HUES48 (cell line): ENCODE measurements around the gene RPRD2.

Source experiments
- H3K27ac ChIP-seq: one replicate; pipeline ENCODE4 v1.7.0; 2013; ENCODE audit warnings: low read depth, low read length, inconsistent platforms
- H3K27me3 ChIP-seq: 2 replicates; pipeline ENCODE4 v1.6.1; 2013; ENCODE audit warnings: mild to moderate bottlenecking, low read length; ENCODE audit not compliant: control insufficient read depth, insufficient read depth
- H3K36me3 ChIP-seq: 2 replicates; pipeline ENCODE4 v1.6.1; 2013; ENCODE audit warnings: low read length; ENCODE audit not compliant: control insufficient read depth, insufficient read depth
- H3K4me1 ChIP-seq: 2 replicates; pipeline ENCODE4 v1.6.1; 2013; ENCODE audit warnings: mild to moderate bottlenecking, low read length; ENCODE audit not compliant: control insufficient read depth, insufficient read depth
- H3K4me3 ChIP-seq: 2 replicates; pipeline ENCODE4 v1.5.1; 2013; ENCODE audit warnings: mild to moderate bottlenecking, low read depth, low read length
- H3K9ac ChIP-seq: 2 replicates; pipeline ENCODE4 v1.6.1; 2013; ENCODE audit warnings: mild to moderate bottlenecking, low read depth, low read length, moderate library complexity
- H3K9me3 ChIP-seq: 2 replicates; pipeline ENCODE4 v1.6.1; 2013; ENCODE audit warnings: low read length; ENCODE audit not compliant: control insufficient read depth, insufficient read depth

RPRD2 gene

GRCh38 chr1:150365941-150366340, 2.0 kb downstream of the RPRD2 start:
- Histone ChIP-seq H3K9ac (peak overlapping the region; percentile 95), H3K4me1 (peaks cover 9% of the 10 kb centered on the region), H3K27ac (no peak overlapping the region), H3K36me3 (no peaks in the 10 kb centered on the region), H3K4me3 (peak overlapping the region; percentile 85), H3K9me3 (no peaks in the 10 kb centered on the region), H3K27me3 (no peaks in the 10 kb centered on the region)

- Histone ChIP-seq H3K4me3 (peak overlapping the region; percentile 85), H3K4me1 (peaks cover 9% of the 10 kb centered on the region), H3K9ac (peak overlapping the region; percentile 95; the same call in 1 of the 2 replicates), H3K27me3 (no peaks in the 10 kb centered on the region), H3K36me3 (no peaks in the 10 kb centered on the region), H3K27ac (peak overlapping the region; percentile 11), H3K9me3 (no peaks in the 10 kb centered on the region)
These were observed 2.7 kb downstream of the RPRD2 start for GRCh38 chr1:150366416-150367296.

GRCh38 chr1:150371110-150371509, 7.2 kb downstream of the RPRD2 start:
- H3K4me3 ChIP-seq = no peak overlapping the region
- H3K27me3 ChIP-seq = no peaks in the 10 kb centered on the region
- no peak overlapping the region for H3K27ac ChIP-seq
- no peaks in the 10 kb centered on the region for H3K9me3 ChIP-seq
- no peaks in the 10 kb centered on the region for H3K36me3 ChIP-seq
- H3K9ac ChIP-seq = no peak overlapping the region
- H3K4me1 ChIP-seq = peaks cover 12% of the 10 kb centered on the region

- Histone ChIP-seq H3K27me3 (no peaks in the 10 kb centered on the region), H3K9me3 (no peaks in the 10 kb centered on the region), H3K36me3 (no peaks in the 10 kb centered on the region), H3K9ac (no peak overlapping the region), H3K27ac (no peak overlapping the region), H3K4me3 (no peak overlapping the region), H3K4me1 (peaks cover 12% of the 10 kb centered on the region)
These were observed 8.6 kb downstream of the RPRD2 start for GRCh38 chr1:150372580-150372979.

GRCh38 chr1:150376110-150376509, 12.2 kb downstream of the RPRD2 start:
- Histone ChIP-seq H3K4me1 (peaks cover 12% of the 10 kb centered on the region), H3K9ac (no peak overlapping the region), H3K4me3 (no peak overlapping the region), H3K27ac (no peak overlapping the region), H3K36me3 (no peaks in the 10 kb centered on the region), H3K9me3 (no peaks in the 10 kb centered on the region), H3K27me3 (no peaks in the 10 kb centered on the region)

GRCh38 chr1:150383631-150384324, 19.8 kb downstream of the RPRD2 start:
- Histone ChIP-seq H3K9me3 (no peaks in the 10 kb centered on the region), H3K36me3 (0 out of 2 replicates have a peak, but pooled peaks cover 2% of the 10 kb centered on the region), H3K4me1 (0 out of 2 replicates have a peak, but pooled peaks cover 4% of the 10 kb centered on the region), H3K4me3 (no peak overlapping the region), H3K9ac (no peak overlapping the region), H3K27ac (no peak overlapping the region), H3K27me3 (no peaks in the 10 kb centered on the region)

GRCh38 chr1:150385537-150386445, 21.8 kb downstream of the RPRD2 start:
- Histone ChIP-seq H3K27me3 (no peaks in the 10 kb centered on the region), H3K9ac (no peak overlapping the region), H3K4me3 (no peak overlapping the region), H3K9me3 (no peaks in the 10 kb centered on the region), H3K36me3 (0 out of 2 replicates have a peak, but pooled peaks cover 2% of the 10 kb centered on the region), H3K27ac (no peak overlapping the region), H3K4me1 (0 out of 2 replicates have a peak, but pooled peaks cover 4% of the 10 kb centered on the region)

GRCh38 chr1:150386592-150386991, 22.6 kb downstream of the RPRD2 start:
- 0 out of 2 replicates have a peak, but pooled peaks cover 2% of the 10 kb centered on the region for H3K36me3 ChIP-seq
- H3K27me3 ChIP-seq = no peaks in the 10 kb centered on the region
- H3K27ac ChIP-seq = no peak overlapping the region
- H3K4me1 ChIP-seq = 0 out of 2 replicates have a peak, but pooled peaks cover 4% of the 10 kb centered on the region
- H3K9me3 ChIP-seq = no peaks in the 10 kb centered on the region
- no peak overlapping the region for H3K9ac ChIP-seq
- H3K4me3 ChIP-seq = no peak overlapping the region

GRCh38 chr1:150387200-150387599, 23.3 kb downstream of the RPRD2 start:
- Histone ChIP-seq H3K4me3 (no peak overlapping the region), H3K4me1 (0 out of 2 replicates have a peak, but pooled peaks cover 4% of the 10 kb centered on the region), H3K36me3 (0 out of 2 replicates have a peak, but pooled peaks cover 2% of the 10 kb centered on the region), H3K27me3 (no peaks in the 10 kb centered on the region), H3K27ac (no peak overlapping the region), H3K9me3 (no peaks in the 10 kb centered on the region), H3K9ac (no peak overlapping the region)

- H3K27ac ChIP-seq = no peak overlapping the region
- H3K27me3 ChIP-seq = no peaks in the 10 kb centered on the region
- H3K9me3 ChIP-seq = no peaks in the 10 kb centered on the region
- no peak overlapping the region for H3K9ac ChIP-seq
- no peak overlapping the region for H3K4me3 ChIP-seq
- H3K36me3 ChIP-seq = no peaks in the 10 kb centered on the region
- 0 out of 2 replicates have a peak, but pooled peaks cover 4% of the 10 kb centered on the region for H3K4me1 ChIP-seq
These were observed 24.3 kb downstream of the RPRD2 start for GRCh38 chr1:150388241-150388640.
